ENCODE results near the gene KRTAP13-2.

Gene KRTAP13-2, protein sequence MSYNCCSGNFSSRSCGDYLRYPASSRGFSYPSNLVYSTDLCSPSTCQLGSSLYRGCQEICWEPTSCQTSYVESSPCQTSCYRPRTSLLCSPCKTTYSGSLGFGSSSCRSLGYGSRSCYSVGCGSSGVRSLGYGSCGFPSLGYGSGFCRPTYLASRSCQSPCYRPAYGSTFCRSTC

DNA sequence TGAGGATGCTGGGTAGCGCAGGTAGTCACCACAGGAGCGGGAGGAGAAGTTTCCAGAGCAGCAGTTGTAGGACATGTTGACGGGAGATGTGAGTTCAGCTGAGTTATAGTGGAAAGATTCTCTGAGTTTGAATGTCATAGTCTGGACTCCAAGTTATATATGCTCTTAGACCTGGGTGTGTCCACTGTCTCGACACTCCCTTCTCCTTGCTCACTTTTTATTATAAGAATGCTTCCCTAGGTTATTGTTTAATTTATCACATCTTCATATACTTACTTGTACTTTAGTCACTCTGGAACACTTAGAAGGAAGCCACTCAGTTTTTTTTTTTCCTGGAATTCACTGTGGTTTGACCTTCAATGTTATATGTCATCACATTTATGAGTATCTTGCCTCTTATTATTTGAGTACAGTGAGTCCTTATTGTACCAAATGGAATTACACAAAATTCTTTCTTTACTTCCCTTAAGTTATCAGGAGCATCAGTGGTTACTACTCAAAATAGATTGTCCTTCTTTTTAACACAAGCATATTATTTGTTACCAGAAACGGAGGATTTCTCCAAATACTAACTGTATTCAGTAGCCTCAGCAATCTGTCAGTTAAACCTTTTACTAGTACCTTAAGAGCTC lies at the start of gene KRTAP13-2:
Gene KRTAP13-2, minus strand, starts transcription at position 133 of the 632 bp plus-strand sequence. Its CDS starts 58 bp downstream, at position 75.
- no peak within 1 kb of the TSS for H3K4me3 ChIP-seq (replicated peaks; ENCODE audit: low read depth, low read length)
- TF ChIP-seq, protein P1, sequence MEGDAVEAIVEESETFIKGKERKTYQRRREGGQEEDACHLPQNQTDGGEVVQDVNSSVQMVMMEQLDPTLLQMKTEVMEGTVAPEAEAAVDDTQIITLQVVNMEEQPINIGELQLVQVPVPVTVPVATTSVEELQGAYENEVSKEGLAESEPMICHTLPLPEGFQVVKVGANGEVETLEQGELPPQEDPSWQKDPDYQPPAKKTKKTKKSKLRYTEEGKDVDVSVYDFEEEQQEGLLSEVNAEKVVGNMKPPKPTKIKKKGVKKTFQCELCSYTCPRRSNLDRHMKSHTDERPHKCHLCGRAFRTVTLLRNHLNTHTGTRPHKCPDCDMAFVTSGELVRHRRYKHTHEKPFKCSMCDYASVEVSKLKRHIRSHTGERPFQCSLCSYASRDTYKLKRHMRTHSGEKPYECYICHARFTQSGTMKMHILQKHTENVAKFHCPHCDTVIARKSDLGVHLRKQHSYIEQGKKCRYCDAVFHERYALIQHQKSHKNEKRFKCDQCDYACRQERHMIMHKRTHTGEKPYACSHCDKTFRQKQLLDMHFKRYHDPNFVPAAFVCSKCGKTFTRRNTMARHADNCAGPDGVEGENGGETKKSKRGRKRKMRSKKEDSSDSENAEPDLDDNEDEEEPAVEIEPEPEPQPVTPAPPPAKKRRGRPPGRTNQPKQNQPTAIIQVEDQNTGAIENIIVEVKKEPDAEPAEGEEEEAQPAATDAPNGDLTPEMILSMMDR (IDR thresholded peaks at IDR 0.05; ENCODE audit: low read length, missing control alignments): no peak
- DNase-seq (ENCODE audit: low read depth): no peak

DNA sequence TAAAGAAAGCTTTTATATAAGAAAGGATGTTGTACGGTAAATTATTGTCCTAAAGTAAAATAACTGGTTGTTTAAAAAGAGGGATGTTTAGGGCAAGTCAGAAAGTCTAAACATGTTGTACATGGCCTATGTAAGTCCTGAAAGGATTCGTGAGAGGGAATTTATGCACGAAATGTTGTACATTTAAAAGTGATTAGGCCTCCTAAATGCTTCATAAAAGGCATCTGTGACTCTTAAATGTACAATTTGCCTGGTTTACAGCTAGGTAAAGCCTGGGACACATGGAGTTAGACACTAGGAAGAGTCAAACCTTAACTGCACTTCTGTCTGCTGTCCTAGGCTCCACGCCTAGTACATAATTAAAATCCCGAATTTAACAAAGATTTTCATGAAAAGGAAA lies 43.9 kb upstream of the KRTAP13-2 start:
- no peak for DNase-seq (ENCODE audit: low read depth)
- no peak overlapping the region for H3K4me3 ChIP-seq (replicated peaks; ENCODE audit: low read depth, low read length)
- TF ChIP-seq, protein P1 (IDR thresholded peaks at IDR 0.05; ENCODE audit: low read length, missing control alignments): no peak

DNA sequence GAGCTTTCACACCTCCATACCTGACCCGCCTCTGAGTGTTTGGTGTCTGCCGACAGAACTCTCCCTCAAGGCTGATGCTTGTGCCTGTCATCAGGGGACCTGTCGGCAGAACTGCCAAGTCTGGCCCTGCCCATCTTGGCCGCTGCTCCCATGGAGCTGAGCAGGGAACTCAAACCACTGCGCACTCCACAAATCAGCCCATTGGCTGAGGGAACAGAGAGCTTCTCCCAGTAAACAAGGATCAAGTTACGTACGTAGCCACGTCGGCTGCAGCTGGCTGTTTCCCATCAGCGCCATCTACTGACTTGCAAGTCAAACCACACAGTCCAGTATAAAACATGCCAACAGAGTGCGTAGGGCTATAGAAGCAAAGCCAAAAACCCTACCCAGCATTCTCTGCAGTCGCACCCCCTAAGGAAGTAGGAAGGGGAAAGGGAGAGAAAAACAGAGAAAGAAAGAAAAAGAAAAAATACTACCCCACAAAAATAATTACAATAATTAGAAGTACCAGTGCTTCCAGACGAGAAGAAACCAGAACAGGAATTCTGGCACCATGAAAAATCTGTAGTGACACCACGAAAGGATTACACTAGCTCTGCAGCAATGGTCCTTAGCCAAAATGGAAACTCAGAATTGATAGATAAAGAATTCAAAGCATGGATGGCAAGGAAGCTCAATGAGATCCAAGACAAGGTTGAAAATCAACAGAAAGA lies 36.9 kb upstream of the KRTAP13-2 start:
- no peak overlapping the region for H3K4me3 ChIP-seq (replicated peaks; ENCODE audit: low read depth, low read length)
- peak; percentile 74 for DNase-seq (ENCODE audit: low read depth)
- TF ChIP-seq, protein P1 (IDR thresholded peaks at IDR 0.05; ENCODE audit: low read length, missing control alignments): peak; percentile 40

DNA sequence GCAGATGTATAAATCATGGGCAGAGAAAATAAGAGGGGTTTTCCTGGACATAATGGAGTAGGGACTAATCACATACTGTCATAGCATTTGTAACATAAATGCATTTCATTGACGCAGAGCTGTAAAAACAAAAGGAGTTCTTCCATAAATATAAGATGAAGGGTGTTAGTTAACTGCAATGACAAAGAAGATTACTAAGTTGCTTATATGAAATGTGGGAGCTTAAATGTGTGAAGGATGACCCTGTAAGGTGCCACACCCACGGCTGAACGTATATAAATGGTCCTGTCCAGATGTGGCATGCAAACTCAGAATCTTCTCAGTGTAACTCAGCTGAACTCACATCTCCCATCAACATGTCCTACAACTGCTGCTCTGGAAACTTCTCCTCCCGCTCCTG lies 23.7 kb upstream of the KRTAP13-2 start, which contains the start of gene KRTAP13-1:
Gene KRTAP13-1, plus strand, starts transcription at position 301 of the 400 bp plus-strand sequence. Its CDS starts 56 bp downstream, at position 357.
- no peak for DNase-seq (ENCODE audit: low read depth)

DNA sequence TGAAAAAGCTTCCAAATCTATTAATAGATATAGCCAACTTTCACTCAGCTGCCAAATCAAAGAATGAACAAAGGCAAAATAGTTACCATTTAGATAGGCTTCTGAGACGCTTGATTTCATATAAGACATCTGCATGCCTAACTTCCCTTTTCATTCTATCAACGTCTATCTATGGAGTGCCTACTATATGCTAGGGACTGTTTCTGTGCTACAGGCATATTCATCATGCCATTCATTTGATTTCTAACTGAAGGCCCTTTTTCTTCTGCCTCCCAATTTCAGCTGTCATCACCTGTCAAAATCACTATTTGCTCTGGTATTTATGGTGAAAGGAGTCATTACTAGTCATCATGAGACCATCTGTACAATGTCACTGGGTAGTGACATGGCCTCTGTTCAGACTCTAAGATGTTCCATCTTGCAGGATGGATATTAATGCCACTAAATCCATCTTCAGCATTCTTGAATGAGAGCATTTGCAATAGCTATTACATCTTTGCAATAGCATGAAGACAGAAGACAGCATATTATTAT lies 19.5 kb upstream of the KRTAP13-2 start:
- H3K4me3 ChIP-seq (replicated peaks; ENCODE audit: low read depth, low read length): no peak overlapping the region
- TF ChIP-seq, protein P1 (IDR thresholded peaks at IDR 0.05; ENCODE audit: low read length, missing control alignments): no peak
- DNase-seq (ENCODE audit: low read depth): no peak

More for the DNA sequence above, 23.7 kb upstream of the KRTAP13-2 start, which contains the start of gene KRTAP13-1:
- TF ChIP-seq, protein P1 (IDR thresholded peaks at IDR 0.05; ENCODE audit: low read length, missing control alignments): no peak
- H3K4me3 ChIP-seq (replicated peaks; ENCODE audit: low read depth, low read length): no peak within 1 kb of the TSS

DNA sequence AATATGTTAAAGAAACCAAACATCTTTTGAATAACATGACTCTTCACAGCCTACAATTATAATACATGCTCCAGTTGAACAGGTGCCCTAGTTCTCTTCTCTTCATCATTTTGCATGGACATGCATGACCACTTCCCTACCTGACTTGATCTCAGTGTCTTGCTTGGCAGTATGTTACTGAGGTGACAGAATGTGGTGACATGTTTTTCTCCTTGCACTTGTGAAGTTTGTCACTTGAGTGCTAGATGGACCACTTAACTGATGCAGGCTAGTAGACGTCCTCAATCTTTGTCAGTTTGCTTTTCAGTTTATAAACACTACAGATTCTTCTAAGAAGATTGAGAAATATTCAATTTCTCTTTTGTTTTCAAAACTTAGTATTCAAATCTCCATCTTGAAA lies 10.1 kb upstream of the KRTAP13-2 start:
- H3K4me3 ChIP-seq (replicated peaks; ENCODE audit: low read depth, low read length): no peak overlapping the region
- TF ChIP-seq, protein P1 (IDR thresholded peaks at IDR 0.05; ENCODE audit: low read length, missing control alignments): no peak
- DNase-seq (ENCODE audit: low read depth): no peak
